Endothelial cell of umbilical vein (primary cell): Measurements from ENCODE around the gene ITGB1BP1. TPM values are rescaled to one million over a fixed set of nuclear protein-coding genes. Genes with fewer than 3 reads are reported as not detected.

Source experiments
- BruUV-seq: library from RNA; stranded (reverse); fragments of 400-500 nt; replicated peaks from 2 replicates; lab custom pipeline; 2021; lab: Mats Ljungman, UMichigan
- CTCF ChIA-PET: fragments of 300-600, 350-600 bp; sonication (Branson Sonifier 250); formaldehyde crosslinking; loops from one replicate; lab custom pipeline; 2021; ENCODE audit warnings: antibody characterized with exemption, inconsistent platforms; lab: Charles Lee
- POLR2A ChIA-PET: fragments of 300-600, 350-600 bp; sonication (Branson Sonifier 250); formaldehyde crosslinking; loops from one replicate; lab custom pipeline; 2021; ENCODE audit warnings: antibody characterized with exemption, inconsistent platforms; lab: Charles Lee
- DNase-seq: peaks from one replicate; pipeline ENCODE4 v3.0.0-alpha.2; 2011; ENCODE audit warnings: low read depth, low spot score
- FAIRE-seq: peaks from 2 replicates; lab custom pipeline; 2011; peaks lifted over from hg19 to GRCh38; lab: Jason Lieb, UNC
- H2AFZ ChIP-seq: 2 replicates; pipeline ENCODE4 v1.6.0; 2012; ENCODE audit warnings: low read depth, low read length, control low read depth, inconsistent platforms
- H3K27ac ChIP-seq: 2 replicates; pipeline ENCODE4 v1.5.1; 2011; ENCODE audit warnings: low read depth, mild to moderate bottlenecking, control low read depth, low read length, moderate library complexity; ENCODE audit not compliant: insufficient read depth
- H3K27me3 ChIP-seq, 2 experiments: 2 replicates each; pipeline versions ENCODE4 v1.6.0 to v1.6.1; 2011; ENCODE audit warnings: low read length in 2 of 2, mixed read lengths in 1 of 2; ENCODE audit not compliant: control insufficient read depth in 2 of 2, insufficient read depth in 2 of 2
- H3K36me3 ChIP-seq, 2 experiments: 2 replicates in 1 of 2; 3 replicates in 1 of 2; pipeline ENCODE4 v1.5.1; 2011; ENCODE audit warnings: low read length in 2 of 2, mild to moderate bottlenecking in 1 of 2, moderate library complexity in 1 of 2; ENCODE audit not compliant: control insufficient read depth in 2 of 2, insufficient read depth in 2 of 2; ENCODE audit errors: extremely low read depth in 1 of 2
- H3K4me1 ChIP-seq: 3 replicates; pipeline ENCODE4 v1.5.1; 2011; ENCODE audit warnings: mild to moderate bottlenecking, low read length; ENCODE audit not compliant: control insufficient read depth, insufficient read depth; ENCODE audit errors: extremely low read depth
- H3K4me2 ChIP-seq: 2 replicates; pipeline ENCODE4 v1.6.1; 2011; ENCODE audit warnings: low read length, control low read depth, mixed read lengths; ENCODE audit not compliant: insufficient read depth
- H3K4me3 ChIP-seq, 3 experiments: fragments of 200-600 bp in 1 of 3; sonication (generic), shearing (Covaris generic) in 1 of 3; replicated peaks in 1 of 3; 2 replicates each; pipeline ENCODE4 v1.5.1; 2011 to 2016; ENCODE audit warnings: control low read depth in 3 of 3, low read length in 3 of 3, mild to moderate bottlenecking in 2 of 3, inconsistent platforms in 1 of 3, low read depth in 1 of 3, moderate library complexity in 1 of 3; ENCODE audit not compliant: insufficient read depth in 1 of 3
- H3K79me2 ChIP-seq: 2 replicates; pipeline ENCODE4 v1.6.0; 2012; ENCODE audit warnings: low read length, inconsistent platforms; ENCODE audit not compliant: control insufficient read depth, insufficient read depth
- H3K9ac ChIP-seq: replicated peaks from 2 replicates; pipeline ENCODE3; 2011; ENCODE audit warnings: low read length, control low read depth; ENCODE audit not compliant: insufficient read depth; ENCODE audit errors: extremely low read depth
- H3K9me1 ChIP-seq: replicated peaks from 3 replicates; pipeline ENCODE4 v1.6.0; 2011; ENCODE audit warnings: mild to moderate bottlenecking, low read length; ENCODE audit not compliant: control insufficient read depth, insufficient read depth; ENCODE audit errors: extremely low read depth
- H3K9me3 ChIP-seq: replicated peaks from 2 replicates; pipeline ENCODE4 v1.5.1; 2012; ENCODE audit warnings: low read length, inconsistent platforms; ENCODE audit not compliant: control insufficient read depth, insufficient read depth
- H4K20me1 ChIP-seq: replicated peaks from 2 replicates; pipeline ENCODE3; 2011; ENCODE audit warnings: mild to moderate bottlenecking, low read length; ENCODE audit not compliant: control insufficient read depth, insufficient read depth; ENCODE audit errors: extremely low read depth
- CTCF ChIP-seq, 2 donors: IDR thresholded peaks; 1 replicate in 1 of 2; 2 replicates in 1 of 2; pipeline ENCODE4 v1.5.1; 2011; ENCODE audit warnings: low read length in 2 of 2, mild to moderate bottlenecking in 2 of 2, moderate library complexity in 2 of 2, control low read depth in 1 of 2, inconsistent platforms in 1 of 2, low read depth in 1 of 2; ENCODE audit not compliant: insufficient read depth in 1 of 2; ENCODE audit errors: extremely low read depth in 1 of 2
- EZH2 ChIP-seq: IDR thresholded peaks from 2 replicates; pipeline ENCODE4 v1.6.1; 2012; ENCODE audit warnings: borderline replicate concordance, low read depth, mild to moderate bottlenecking, moderate library complexity, low read length, inconsistent platforms; ENCODE audit not compliant: severe bottlenecking
- FOS ChIP-seq: IDR thresholded peaks from 2 replicates; pipeline ENCODE4 v1.6.1; 2011; ENCODE audit warnings: mild to moderate bottlenecking, low read length, moderate library complexity, borderline replicate concordance; ENCODE audit not compliant: insufficient read depth
- GATA2 ChIP-seq: IDR thresholded peaks from 2 replicates; pipeline ENCODE4 v1.7.0; 2011; ENCODE audit warnings: low read depth, mild to moderate bottlenecking, moderate library complexity, mixed read lengths, low read length; ENCODE audit not compliant: insufficient read length, insufficient read depth
- JUN ChIP-seq: IDR thresholded peaks from 2 replicates; pipeline ENCODE4 v1.6.1; 2011; ENCODE audit warnings: borderline replicate concordance, low read depth; ENCODE audit not compliant: insufficient read length, insufficient read depth
- MYC ChIP-seq: IDR thresholded peaks from one replicate; pipeline ENCODE4 v1.6.1; 2011; ENCODE audit warnings: mild to moderate bottlenecking, low read depth, low read length
- POLR2A ChIP-seq: IDR thresholded peaks from 2 replicates; pipeline ENCODE4 v1.6.1; 2012; ENCODE audit warnings: low read depth, mild to moderate bottlenecking, control low read depth, low read length
- POLR2AphosphoS5 ChIP-seq: IDR thresholded peaks from 2 replicates; pipeline ENCODE4 v1.6.1; 2012; ENCODE audit warnings: low read depth, mild to moderate bottlenecking, control low read depth, low read length, moderate library complexity; ENCODE audit not compliant: insufficient read depth
- dilution Hi-C: fragments of 300-500 bp; cut with MboI; formaldehyde crosslinking; loops from one replicate; pipeline ENCODE4 v1.15.0; 2019; ENCODE audit warnings: low sequenced_read_pairs; ENCODE audit not compliant: extremely low pct_ligation_motif_present
- intact Hi-C: fragments of 100-400 bp; cut with micrococcal nuclease; formaldehyde crosslinking; loops from one replicate; pipeline ENCODE4 v1.10.0; 2022
- polyA plus RNA-seq, 4 experiments: library from polyadenylated mRNA; depleted of rRNA in 3 of 4; stranded (reverse) in 3 of 4; unstranded in 1 of 4; fragments of >200 nt; gene quantifications; 2 replicates each; pipeline versions ENCODE4 v1.2.1 to v1.2.3, GENCODE V29; 2011 to 2012; ENCODE audit warnings: missing spikeins in 1 of 4
- total RNA-seq: library from RNA; stranded (reverse); gene quantifications from 2 replicates; pipeline ENCODE4 v1.2.3, GENCODE V29; 2021
- TF ChIP-seq, protein P1 (sequence below): IDR thresholded peaks from 2 replicates; pipeline ENCODE4 v1.6.1; 2011; ENCODE audit not compliant: insufficient read depth, insufficient read length

ITGB1BP1 gene
- total and polyA plus RNA-seq, 2 donors (not counting 3 experiments of a cell fraction or from before 2014, with no cell fraction given) = 45.0 to 170 TPM

DNA sequence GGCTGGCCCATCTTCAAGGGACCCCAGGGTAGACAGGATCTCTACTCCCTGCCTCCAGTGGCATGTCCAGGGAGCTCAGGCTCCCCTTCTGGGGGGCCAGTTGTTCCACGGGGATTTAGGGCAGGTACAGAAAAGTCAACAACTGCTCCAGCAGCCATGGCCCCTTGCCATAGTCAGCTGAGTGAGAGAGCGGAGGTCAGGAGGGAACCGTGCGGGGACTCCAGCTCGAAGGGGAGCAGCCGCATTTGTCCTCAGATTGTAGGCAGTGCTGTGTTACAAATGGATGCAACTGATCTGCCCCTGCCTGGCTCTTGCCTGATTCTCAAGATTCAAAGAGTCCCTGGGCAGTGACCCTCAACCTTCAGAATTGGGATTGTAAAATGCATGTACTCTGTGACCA lies 49.9 kb downstream of the ITGB1BP1 start:
- intact Hi-C loops = no loop called here
- no peak overlapping the region for H3K9ac ChIP-seq
- H3K4me2 ChIP-seq = no peak overlapping the region
- H3K27me3 ChIP-seq = no peaks in the 10 kb centered on the region
- dilution Hi-C loops = loop anchor here (25.0 kb wide), 1 partner anchor 211 kb away; no protein-coding TSS in a partner anchor
- H4K20me1 ChIP-seq = no peaks in the 10 kb centered on the region
- DNase-seq = no peak
- H3K4me3 ChIP-seq = no peak overlapping the region
- ChIA-PET CTCF (no interaction called here), POLR2A (no interaction called here)
- H3K9me1 ChIP-seq = no peaks in the 10 kb centered on the region
- H3K36me3 ChIP-seq = peaks cover 11 to 38% of the 10 kb centered on the region in 2 experiments
- H3K27ac ChIP-seq = no peak overlapping the region
- H3K9me3 ChIP-seq = no peaks in the 10 kb centered on the region
- TF ChIP-seq, protein P1, sequence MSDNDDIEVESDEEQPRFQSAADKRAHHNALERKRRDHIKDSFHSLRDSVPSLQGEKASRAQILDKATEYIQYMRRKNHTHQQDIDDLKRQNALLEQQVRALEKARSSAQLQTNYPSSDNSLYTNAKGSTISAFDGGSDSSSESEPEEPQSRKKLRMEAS = no peak
- no peak for TF ChIP-seq CTCF (IDR thresholded peaks at IDR 0.05; ENCODE audit: extremely low read depth in 1 of 2, insufficient read depth in 1 of 2, low read depth in 1 of 2, low read length in 2 of 2)
- TF ChIP-seq POLR2A = no peak
- no peak for TF ChIP-seq POLR2AphosphoS5
- no peak for TF ChIP-seq FOS
- no peak for TF ChIP-seq GATA2
- TF ChIP-seq EZH2 = no peak
- TF ChIP-seq MYC = no peak
- TF ChIP-seq JUN = no peak
- FAIRE-seq = no peak
- peaks cover 9% of the 10 kb centered on the region for H3K4me1 ChIP-seq
- BruUV-seq = no TSS peak
- H2AFZ ChIP-seq = no peak overlapping the region
- H3K79me2 ChIP-seq = no peaks in the 10 kb centered on the region
